Nephron progenitor cell (in vitro differentiated cells): ENCODE results near the gene PRG2.
A peak's percentile ranks its signal among the peaks of the same experiment; 100 is the strongest.

Source experiments
- DNase-seq: peaks from one replicate; pipeline ENCODE4 v3.0.0; 2021
- H3K27ac Mint-ChIP-seq: 2 replicates; pipeline ENCODE4 v1.8.0; 2021; ENCODE audit warnings: mild to moderate bottlenecking, moderate library complexity, mixed read lengths
- H3K27me3 Mint-ChIP-seq: 2 replicates; pipeline ENCODE4 v1.8.0; 2021; ENCODE audit warnings: mild to moderate bottlenecking, low read depth, mixed read lengths; ENCODE audit not compliant: poor library complexity
- H3K36me3 Mint-ChIP-seq: 2 replicates; pipeline ENCODE4 v1.8.0; 2021; ENCODE audit warnings: low read depth, mixed read lengths
- H3K4me1 Mint-ChIP-seq: 2 replicates; pipeline ENCODE4 v1.8.0; 2021; ENCODE audit warnings: mixed read lengths
- H3K4me3 Mint-ChIP-seq: 2 replicates; pipeline ENCODE4 v1.8.0; 2021; ENCODE audit warnings: mild to moderate bottlenecking, moderate library complexity, mixed read lengths
- H3K9me3 Mint-ChIP-seq: 2 replicates; pipeline ENCODE4 v1.8.0; 2021; ENCODE audit warnings: mild to moderate bottlenecking, moderate library complexity, mixed read lengths
- CTCF ChIP-seq: fragments of 200-600 bp; sonication (generic); IDR thresholded peaks from 2 replicates; pipeline ENCODE4 v1.5.0; 2021; ENCODE audit warnings: antibody characterized with exemption

Gene PRG2

GRCh38 chr11:57432714-57433163, 42.3 kb upstream of the PRG2 start:
- no peak for TF ChIP-seq CTCF
- H3K9me3 Mint-ChIP-seq, result no peaks in the 10 kb centered on the region
- no peak overlapping the region for H3K27ac Mint-ChIP-seq
- peaks cover 46% of the 10 kb centered on the region for H3K27me3 Mint-ChIP-seq
- peaks cover 1% of the 10 kb centered on the region for H3K4me1 Mint-ChIP-seq
- H3K36me3 Mint-ChIP-seq, result no peaks in the 10 kb centered on the region
- no peak overlapping the region for H3K4me3 Mint-ChIP-seq
- no peak for DNase-seq

GRCh38 chr11:57432149-57432561, 41.7 kb upstream of the PRG2 start:
- Mint-ChIP-seq H3K4me1 (peaks cover 7% of the 10 kb centered on the region), H3K9me3 (no peaks in the 10 kb centered on the region), H3K27ac (no peak overlapping the region), H3K4me3 (no peak overlapping the region), H3K36me3 (no peaks in the 10 kb centered on the region), H3K27me3 (peaks cover 51% of the 10 kb centered on the region)
- TF ChIP-seq CTCF, result no peak
- no peak for DNase-seq

GRCh38 chr11:57430952-57431351, 40.5 kb upstream of the PRG2 start:
- DNase-seq, result no peak
- TF ChIP-seq CTCF, result no peak
- Mint-ChIP-seq H3K9me3 (no peaks in the 10 kb centered on the region), H3K27ac (no peak overlapping the region), H3K36me3 (no peaks in the 10 kb centered on the region), H3K27me3 (peaks cover 58% of the 10 kb centered on the region), H3K4me3 (no peak overlapping the region), H3K4me1 (peaks cover 17% of the 10 kb centered on the region)

- Mint-ChIP-seq H3K27ac (no peak overlapping the region), H3K4me3 (no peak overlapping the region), H3K27me3 (peaks cover 51% of the 10 kb centered on the region), H3K4me1 (peaks cover 26% of the 10 kb centered on the region), H3K36me3 (no peaks in the 10 kb centered on the region), H3K9me3 (no peaks in the 10 kb centered on the region)
- no peak for DNase-seq
- no peak for TF ChIP-seq CTCF
These were observed 39.5 kb upstream of the PRG2 start for GRCh38 chr11:57429946-57430345.

GRCh38 chr11:57428643-57429042, 38.2 kb upstream of the PRG2 start:
- Mint-ChIP-seq H3K4me1 (peaks cover 34% of the 10 kb centered on the region), H3K27ac (no peak overlapping the region), H3K36me3 (peaks cover 5% of the 10 kb centered on the region), H3K27me3 (peaks cover 48% of the 10 kb centered on the region), H3K4me3 (no peak overlapping the region), H3K9me3 (no peaks in the 10 kb centered on the region)
- no peak for DNase-seq
- no peak for TF ChIP-seq CTCF

- peaks cover 12% of the 10 kb centered on the region for H3K36me3 Mint-ChIP-seq
- H3K27ac Mint-ChIP-seq, result no peak overlapping the region
- peaks cover 34% of the 10 kb centered on the region for H3K4me1 Mint-ChIP-seq
- no peaks in the 10 kb centered on the region for H3K9me3 Mint-ChIP-seq
- DNase-seq, result no peak
- H3K4me3 Mint-ChIP-seq, result peak overlapping the region; percentile 80
- peaks cover 45% of the 10 kb centered on the region for H3K27me3 Mint-ChIP-seq
- no peak for TF ChIP-seq CTCF
These were observed 37.3 kb upstream of the PRG2 start for GRCh38 chr11:57427727-57428082.
